ENCODE results near the gene CPO.

Gene CPO

GRCh38 chr2:206974551-206974950, 35.2 kb downstream of the CPO start:
- no peak for DNase-seq (ENCODE audit: low spot score)

DNA sequence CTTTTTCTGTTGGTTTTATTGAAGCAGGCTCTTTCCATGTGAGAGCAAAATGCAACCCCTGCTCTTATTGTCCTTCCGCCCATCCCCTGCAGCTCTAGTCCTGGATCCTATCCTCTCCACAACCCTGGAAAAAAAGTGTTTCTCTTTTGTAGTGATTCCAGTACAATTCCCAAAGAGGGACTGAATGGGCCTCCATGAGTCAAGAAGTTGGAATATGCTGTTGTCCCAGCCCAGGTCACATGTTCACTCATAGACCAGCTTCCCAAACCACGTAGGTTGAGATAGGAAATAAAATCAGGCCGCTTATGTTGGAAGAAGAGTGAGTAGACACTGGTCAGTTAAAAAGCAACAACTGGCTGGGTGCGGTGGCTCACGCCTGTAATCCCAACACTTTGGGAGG, 39.4 kb downstream of the CPO start:
- DNase-seq (ENCODE audit: low spot score), result no peak

- no peak for DNase-seq (ENCODE audit: low spot score)
Measured at GRCh38 chr2:206979365-206979764, 40.0 kb downstream of the CPO start.

- no peak for DNase-seq (ENCODE audit: low spot score)
Measured at GRCh38 chr2:206979922-206980321, 40.6 kb downstream of the CPO start.

GRCh38 chr2:206980413-206980812, 41.1 kb downstream of the CPO start:
- no peak for DNase-seq (ENCODE audit: low spot score)

GRCh38 chr2:206981086-206981674, 41.9 kb downstream of the CPO start:
- DNase-seq (ENCODE audit: low spot score), result no peak

- peak; percentile 35 for DNase-seq (ENCODE audit: low spot score)
Measured at GRCh38 chr2:206981739-206982340, 42.5 kb downstream of the CPO start.

DNA sequence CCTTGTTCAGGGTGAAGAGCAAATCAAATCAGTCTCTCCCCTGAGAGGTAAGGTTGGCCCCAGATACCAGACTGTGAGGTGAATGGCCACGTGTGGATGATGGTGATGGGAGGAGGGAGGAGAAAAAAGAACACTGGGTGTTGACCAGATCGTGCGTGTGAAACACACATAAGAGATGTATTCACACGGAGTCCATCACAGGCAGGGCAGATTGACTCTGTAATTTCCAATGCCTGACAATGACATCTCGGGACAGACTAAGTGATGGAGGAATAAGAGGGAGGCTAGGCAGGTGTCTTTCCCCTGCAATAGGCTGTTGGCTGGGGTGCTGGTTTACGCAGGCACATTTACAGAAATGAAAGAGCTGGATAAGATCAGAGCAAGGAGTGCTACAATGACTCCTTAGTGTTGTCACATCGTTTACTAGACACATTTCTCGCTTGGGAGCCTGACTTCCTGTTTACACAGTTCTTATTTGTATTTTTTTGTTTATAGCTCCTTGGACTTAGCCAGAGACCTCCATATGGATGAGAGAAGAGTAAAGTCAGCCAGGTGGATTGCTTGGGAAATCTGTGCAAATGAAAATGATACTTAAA, 43.1 kb downstream of the CPO start:
- DNase-seq (ENCODE audit: low spot score), result no peak

- DNase-seq (ENCODE audit: low spot score), result no peak
Measured at GRCh38 chr2:206983161-206983859, 44.0 kb downstream of the CPO start.

DNA sequence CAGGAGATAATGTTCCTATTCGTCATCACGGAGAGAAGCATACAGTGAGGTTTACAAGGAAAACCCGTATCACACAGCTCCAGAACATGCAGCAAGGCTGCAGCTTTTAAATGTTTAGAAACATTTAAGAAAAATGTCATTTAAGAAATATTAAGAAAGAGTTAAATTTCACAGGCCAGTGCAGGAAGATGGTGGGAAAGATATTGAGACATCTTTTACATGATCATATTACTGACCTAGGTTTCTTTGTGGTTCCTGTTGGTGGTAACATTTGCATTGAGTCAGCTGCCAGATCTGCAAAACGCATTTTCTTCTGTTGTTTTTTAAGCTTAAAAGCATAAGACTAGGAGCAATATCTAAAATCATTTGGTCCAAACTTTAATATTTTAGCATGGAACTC, 44.9 kb downstream of the CPO start:
- DNase-seq (ENCODE audit: low spot score), result no peak

DNA sequence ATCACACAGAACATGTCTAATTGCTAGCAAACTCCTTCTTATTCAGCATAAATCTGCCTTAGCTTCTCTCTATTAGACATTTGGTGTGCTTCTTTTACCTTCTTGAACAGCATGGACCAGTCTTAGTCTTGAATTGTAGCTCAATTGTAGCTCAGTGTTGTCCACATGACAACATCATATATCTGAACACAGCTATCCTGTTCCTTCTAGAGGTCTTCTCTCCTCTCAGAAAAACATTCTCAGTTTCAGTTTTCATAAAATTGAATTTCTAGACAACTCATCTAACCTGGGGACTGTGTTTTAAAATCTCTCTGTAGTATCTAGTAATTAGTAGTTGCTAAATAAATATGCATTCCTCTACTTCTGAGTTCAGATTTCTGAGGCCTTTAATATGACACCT, 47.6 kb downstream of the CPO start:
- no peak for DNase-seq (ENCODE audit: low spot score)

GRCh38 chr2:206987810-206988209, 48.5 kb downstream of the CPO start:
- no peak for DNase-seq (ENCODE audit: low spot score)

DNA sequence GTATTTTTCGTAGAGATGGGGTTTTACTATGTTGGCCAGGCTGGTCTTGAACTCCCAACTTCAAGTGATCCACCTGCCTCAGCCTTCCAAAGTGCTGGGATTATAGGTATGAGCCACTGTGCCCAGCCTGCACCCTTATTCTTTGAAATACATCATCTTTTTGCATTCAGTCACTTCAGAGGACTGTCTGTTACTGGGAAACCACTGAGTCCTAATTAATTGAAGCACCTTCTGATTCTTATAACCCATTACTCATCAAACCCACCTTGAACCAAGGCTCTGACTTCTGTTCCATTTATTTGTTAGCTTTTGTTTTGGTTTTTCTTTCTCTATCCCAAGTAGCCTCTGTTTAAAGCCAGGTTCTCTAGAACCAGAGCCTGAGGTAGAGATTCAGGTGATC, 49.6 kb downstream of the CPO start:
- DNase-seq (ENCODE audit: low spot score), result no peak

DNA sequence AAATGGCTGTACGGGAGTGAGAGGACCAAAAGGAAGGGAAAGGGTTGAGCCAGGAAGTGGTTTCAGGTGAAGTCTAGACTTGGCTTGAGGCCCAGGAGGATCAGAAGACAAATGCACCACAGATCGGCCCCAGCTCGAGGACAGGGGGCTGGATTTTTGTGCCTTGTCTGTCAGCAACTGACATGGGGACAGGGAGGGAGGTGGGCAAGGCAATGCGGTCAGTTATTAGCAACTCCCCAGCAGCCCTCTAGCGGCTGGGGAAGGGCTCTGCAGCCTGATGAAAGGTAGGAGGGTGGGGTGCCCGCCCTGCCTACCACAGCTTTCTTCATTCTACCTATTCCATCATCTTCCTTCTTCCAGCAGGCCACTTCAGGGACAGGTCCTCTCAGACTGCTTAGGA, 50.0 kb downstream of the CPO start:
- DNase-seq (ENCODE audit: low spot score), result no peak

- DNase-seq (ENCODE audit: low spot score), result no peak
Measured at GRCh38 chr2:206990360-206990759, 51.0 kb downstream of the CPO start.

GRCh38 chr2:206991070-206991469, 51.8 kb downstream of the CPO start:
- DNase-seq (ENCODE audit: low spot score), result no peak

DNA sequence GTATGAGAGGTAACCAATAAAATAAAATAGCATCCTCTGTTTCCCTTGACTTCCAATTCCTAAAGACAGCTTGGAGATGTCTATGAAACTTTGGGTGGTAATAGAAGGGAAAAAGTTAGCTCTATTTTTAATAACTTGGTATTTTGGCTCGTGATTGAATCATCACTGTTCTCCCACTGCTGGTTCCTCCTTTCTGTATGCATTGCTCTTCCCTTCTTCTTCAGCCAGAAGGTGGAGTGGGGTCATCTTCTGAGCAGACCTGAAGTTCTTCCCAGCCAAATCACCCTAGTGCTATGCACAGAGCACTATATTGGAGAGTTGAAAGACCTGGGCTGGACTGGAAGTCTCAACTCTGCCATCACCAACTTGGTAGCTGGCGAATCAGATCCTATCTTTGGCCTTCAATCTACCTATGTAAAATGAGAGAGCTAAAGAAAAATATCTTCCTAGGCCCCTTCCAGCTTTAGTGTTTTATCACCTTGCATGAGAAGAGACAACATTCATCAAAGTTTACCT, 54.1 kb downstream of the CPO start:
- DNase-seq (ENCODE audit: low spot score), result no peak

DNA sequence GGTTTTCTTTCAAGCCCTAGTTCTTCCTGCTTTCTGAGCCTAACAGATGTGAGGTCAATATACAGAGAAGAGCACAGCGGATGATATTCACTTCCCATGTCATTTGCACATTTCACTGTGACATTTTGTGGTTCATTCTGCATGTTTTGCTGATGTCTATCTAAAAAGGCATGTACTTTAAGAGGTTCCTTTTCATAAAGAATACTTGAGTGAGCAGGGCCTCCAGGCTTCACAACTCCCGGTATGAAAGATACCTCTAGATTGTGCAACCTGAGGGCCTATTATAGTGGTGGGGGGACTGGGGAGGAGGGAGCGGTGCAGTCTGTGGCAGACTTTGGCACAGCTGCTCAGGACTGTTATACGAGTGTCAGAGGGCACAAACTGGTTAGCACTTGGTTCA, 54.6 kb downstream of the CPO start:
- no peak for DNase-seq (ENCODE audit: low spot score)

GRCh38 chr2:206996556-206997065, 57.3 kb downstream of the CPO start:
- DNase-seq (ENCODE audit: low spot score), result no peak

- no peak for DNase-seq (ENCODE audit: low spot score)
Measured at GRCh38 chr2:207008105-207008990, 69.0 kb downstream of the CPO start.

DNA sequence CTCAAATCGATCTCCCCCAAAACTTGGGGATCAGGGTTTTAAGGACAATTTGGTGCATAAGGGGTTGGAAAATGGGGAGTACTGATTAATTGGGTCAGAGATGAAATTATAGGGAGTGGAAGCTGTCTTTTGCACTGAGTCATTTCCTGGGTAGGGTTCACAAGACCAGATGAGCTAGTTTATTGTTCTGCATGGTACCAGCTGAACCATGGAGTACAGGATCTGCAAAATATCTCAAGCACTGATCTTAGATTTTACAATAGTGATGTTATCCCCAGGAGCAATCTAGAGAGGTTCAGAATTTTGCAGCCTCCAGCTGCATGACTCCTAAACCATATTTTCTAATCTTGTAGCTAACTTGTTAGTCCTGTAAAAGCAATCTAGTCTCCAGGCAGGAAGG, 73.1 kb downstream of the CPO start:
- no peak for DNase-seq (ENCODE audit: low spot score)

- no peak for DNase-seq (ENCODE audit: low spot score)
Measured at GRCh38 chr2:207014424-207014823, 75.1 kb downstream of the CPO start.

All from CD4-positive, alpha-beta T cell treated with Interleukin-2 at 100 ng/mL for 4 hours (primary cell).